Measurements from ENCODE around the gene TIRAP.

TIRAP gene

DNA sequence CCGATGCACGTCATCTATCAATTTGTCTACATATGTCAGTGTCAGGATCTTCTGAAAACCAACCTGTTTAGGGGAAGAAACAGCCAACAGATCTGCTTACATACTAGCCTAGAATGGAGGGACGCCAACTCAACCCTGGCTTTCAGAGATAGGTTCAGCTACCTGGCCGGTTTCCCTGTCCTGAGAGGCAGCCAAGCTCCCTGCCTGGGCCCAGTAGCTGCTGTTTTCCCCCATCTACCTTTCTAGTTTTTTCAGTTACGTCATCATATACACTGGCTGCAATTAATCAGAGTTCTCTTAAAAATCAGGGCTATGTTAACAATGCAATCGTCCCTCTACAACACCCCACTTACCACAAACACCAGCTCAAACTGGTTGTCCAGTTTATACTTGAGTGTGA is 15.2 kb upstream of the TIRAP start:
- DNase-seq = no peak
- H3K14ac ChIP-seq (ENCODE audit: low read length) = peak overlapping the region; percentile 7
- no peak overlapping the region for H2BK120ac ChIP-seq (ENCODE audit: insufficient read depth, low read length, poor library complexity)
- H3K4me1 ChIP-seq (ENCODE audit: control insufficient read depth in 1 of 2, insufficient read depth in 2 of 2, low read length in 2 of 2) = peaks cover 9% of the 10 kb centered on the region in 2 experiments
- H3K27me3 ChIP-seq (ENCODE audit: insufficient read depth, low read length) = no peaks in the 10 kb centered on the region
- H4K8ac ChIP-seq (ENCODE audit: low read depth, low read length) = peak overlapping the region; percentile 50
- H2AK5ac ChIP-seq (ENCODE audit: low read length) = peak overlapping the region; percentile 2
- no peak overlapping the region for H3K18ac ChIP-seq (ENCODE audit: low read length)
- H3K23ac ChIP-seq (ENCODE audit: low read length) = no peak overlapping the region
- peaks cover 37 to 57% of the 10 kb centered on the region in 2 experiments for H3K36me3 ChIP-seq (ENCODE audit: control insufficient read depth in 1 of 2, insufficient read depth in 2 of 2, low read length in 2 of 2)
- H2AFZ ChIP-seq (ENCODE audit: insufficient read depth, low read length, poor library complexity) = no peak overlapping the region
- H3K79me1 ChIP-seq (ENCODE audit: low read length) = peaks cover 7% of the 10 kb centered on the region
- H4K12ac ChIP-seq (ENCODE audit: low read depth, low read length) = no peak overlapping the region
- H3K79me2 ChIP-seq (ENCODE audit: control insufficient read depth, insufficient read depth, low read length, poor library complexity) = peaks cover 12% of the 10 kb centered on the region
- H2BK12ac ChIP-seq (ENCODE audit: low read length) = no peak overlapping the region
- no CpG with 5 or more reads among the region's 6 CpGs for WGBS (ENCODE audit: extremely low coverage, insufficient coverage, insufficient read length)
- H3K4me2 ChIP-seq (ENCODE audit: low read length) = peak overlapping the region; percentile 86
- H4K91ac ChIP-seq (ENCODE audit: low read depth, low read length) = no peak overlapping the region
- H3K9me3 ChIP-seq (ENCODE audit: insufficient read depth, low read depth, low read length) = no peaks in the 10 kb centered on the region
- no peak overlapping the region for H2BK5ac ChIP-seq (ENCODE audit: low read depth, low read length, poor library complexity)
- no peak overlapping the region for H3K27ac ChIP-seq (ENCODE audit: low read depth, low read length)
- peak overlapping the region; percentile 87 for H3K4ac ChIP-seq (ENCODE audit: low read depth, low read length)
- peak overlapping the region; percentile 98 for H3K4me3 ChIP-seq (ENCODE audit: low read depth, low read length)
- H3K9ac ChIP-seq (ENCODE audit: low read length) = peak overlapping the region; percentile 99

DNA sequence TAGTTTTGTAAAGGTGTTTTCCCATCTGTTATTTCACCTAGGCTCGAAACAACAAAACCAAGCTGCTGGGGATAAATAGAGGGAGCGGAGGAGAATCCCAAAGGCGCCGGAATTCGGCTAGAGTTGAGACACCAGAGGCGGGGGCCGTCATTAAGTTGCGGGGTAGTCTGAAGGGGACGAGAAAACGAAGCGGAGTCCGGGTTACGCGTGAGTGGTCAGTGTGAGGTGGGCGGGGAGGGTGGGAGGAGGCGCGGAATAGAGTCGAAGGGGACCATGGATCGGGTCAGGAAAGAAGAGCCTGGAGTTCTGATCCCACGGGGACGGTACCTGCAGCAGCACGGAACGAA is 14.6 kb upstream of the TIRAP start:
- H3K27ac ChIP-seq (ENCODE audit: low read depth, low read length) = peak overlapping the region; percentile 94

DNA sequence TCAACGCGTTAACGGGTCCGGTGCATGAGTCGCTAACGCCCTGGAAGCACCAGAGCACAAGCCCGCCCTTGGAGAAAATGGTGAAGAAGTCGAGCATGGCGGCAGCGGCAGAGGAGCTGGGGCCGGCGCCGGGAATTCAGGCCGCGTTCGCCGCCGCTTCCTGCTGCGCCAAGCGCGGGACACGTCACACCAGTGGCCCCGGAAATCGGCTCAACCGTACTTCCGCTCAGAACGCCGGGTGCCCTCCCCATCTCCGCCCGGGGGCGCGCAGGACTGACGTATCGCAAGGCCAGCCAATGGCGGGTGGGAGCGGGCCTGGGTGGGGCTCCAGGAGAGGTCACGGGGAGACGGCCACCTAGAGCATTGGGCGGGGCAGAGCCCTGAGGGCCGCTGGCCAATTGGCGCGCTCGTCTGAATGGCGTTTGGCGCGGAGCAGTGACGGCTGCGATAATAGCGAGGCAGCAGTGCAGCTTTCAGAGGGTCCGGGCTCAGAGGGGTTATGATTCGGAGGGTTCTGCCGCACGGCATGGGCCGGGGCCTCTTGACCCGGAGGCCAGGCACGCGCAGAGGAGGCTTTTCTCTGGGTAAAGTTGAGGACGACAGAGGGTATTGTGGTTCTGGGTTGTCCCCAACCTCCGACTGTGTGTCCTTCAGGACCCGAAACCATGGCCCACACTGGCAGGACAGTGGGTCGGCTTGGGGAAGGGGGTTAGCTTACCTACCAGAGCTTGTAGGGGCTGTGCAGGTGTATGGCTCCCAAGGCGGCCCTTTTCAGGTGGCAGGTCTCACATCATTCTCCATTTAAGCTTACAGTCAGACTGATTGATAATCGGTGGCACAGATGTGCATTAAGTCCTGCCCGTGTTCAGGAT is 13.9 kb upstream of the TIRAP start, which contains the start of the genes FOXRED1 and SRPRA:
FOXRED1 (plus strand) TSS at position 447 of the 872 bp plus-strand sequence; CDS start at position 500, 53 bp downstream.
SRPRA (minus strand) TSS at position 188 of the 872 bp plus-strand sequence; CDS start at position 97, 91 bp downstream.
- no CpG with 5 or more reads among the region's 64 CpGs for WGBS (ENCODE audit: extremely low coverage, insufficient coverage, insufficient read length)
- H3K4ac ChIP-seq (ENCODE audit: low read depth, low read length) = peak within 1 kb of the TSS; percentile 97

More for the DNA sequence above, 14.6 kb upstream of the TIRAP start:
- H3K4me1 ChIP-seq (ENCODE audit: control insufficient read depth in 1 of 2, insufficient read depth in 2 of 2, low read length in 2 of 2) = peaks cover 9% of the 10 kb centered on the region in 2 experiments
- DNase-seq = no peak
- peak overlapping the region; percentile 98 for H3K4me3 ChIP-seq (ENCODE audit: low read depth, low read length)
- peaks cover 38 to 58% of the 10 kb centered on the region in 2 experiments for H3K36me3 ChIP-seq (ENCODE audit: control insufficient read depth in 1 of 2, insufficient read depth in 2 of 2, low read length in 2 of 2)
- peak overlapping the region; percentile 90 for H3K4ac ChIP-seq (ENCODE audit: low read depth, low read length)
- H3K23ac ChIP-seq (ENCODE audit: low read length) = no peak overlapping the region
- no peaks in the 10 kb centered on the region for H3K27me3 ChIP-seq (ENCODE audit: insufficient read depth, low read length)
- peak overlapping the region; percentile 92 for H4K91ac ChIP-seq (ENCODE audit: low read depth, low read length)
- H3K79me2 ChIP-seq (ENCODE audit: control insufficient read depth, insufficient read depth, low read length, poor library complexity) = peaks cover 12% of the 10 kb centered on the region
- peaks cover 7% of the 10 kb centered on the region for H3K79me1 ChIP-seq (ENCODE audit: low read length)
- peak overlapping the region; percentile 100 for H4K12ac ChIP-seq (ENCODE audit: low read depth, low read length)
- H3K14ac ChIP-seq (ENCODE audit: low read length) = peak overlapping the region; percentile 98
- H4K8ac ChIP-seq (ENCODE audit: low read depth, low read length) = peak overlapping the region; percentile 99
- H3K9ac ChIP-seq (ENCODE audit: low read length) = peak overlapping the region; percentile 99
- H3K18ac ChIP-seq (ENCODE audit: low read length) = peak overlapping the region; percentile 98
- no peaks in the 10 kb centered on the region for H3K9me3 ChIP-seq (ENCODE audit: insufficient read depth, low read depth, low read length)
- H2AFZ ChIP-seq (ENCODE audit: insufficient read depth, low read length, poor library complexity) = peak overlapping the region; percentile 74
- peak overlapping the region; percentile 78 for H2AK5ac ChIP-seq (ENCODE audit: low read length)
- H2BK12ac ChIP-seq (ENCODE audit: low read length) = no peak overlapping the region
- peak overlapping the region; percentile 78 for H2BK120ac ChIP-seq (ENCODE audit: insufficient read depth, low read length, poor library complexity)
- peak overlapping the region; percentile 86 for H3K4me2 ChIP-seq (ENCODE audit: low read length)
- no CpG with 5 or more reads among the region's 23 CpGs for WGBS (ENCODE audit: extremely low coverage, insufficient coverage, insufficient read length)
- H2BK5ac ChIP-seq (ENCODE audit: low read depth, low read length, poor library complexity) = peak overlapping the region; percentile 97

DNA sequence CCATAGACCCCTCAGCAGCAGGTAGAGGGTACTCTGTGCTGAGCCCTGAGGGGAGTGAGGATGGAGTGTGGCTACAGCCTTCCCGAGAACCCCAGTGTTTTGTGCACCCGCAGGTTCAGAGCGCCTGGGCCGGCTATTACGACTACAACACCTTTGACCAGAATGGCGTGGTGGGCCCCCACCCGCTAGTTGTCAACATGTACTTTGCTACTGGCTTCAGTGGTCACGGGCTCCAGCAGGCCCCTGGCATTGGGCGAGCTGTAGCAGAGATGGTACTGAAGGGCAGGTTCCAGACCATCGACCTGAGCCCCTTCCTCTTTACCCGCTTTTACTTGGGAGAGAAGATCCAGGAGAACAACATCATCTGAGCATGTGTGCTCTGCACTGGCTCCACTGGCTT is 5.6 kb upstream of the TIRAP start:
- Histone ChIP-seq H2AK5ac (ENCODE audit: low read length) (no peak overlapping the region), H3K27me3 (ENCODE audit: insufficient read depth, low read length) (no peaks in the 10 kb centered on the region), H3K27ac (ENCODE audit: low read depth, low read length) (no peak overlapping the region), H3K79me2 (ENCODE audit: control insufficient read depth, insufficient read depth, low read length, poor library complexity) (no peaks in the 10 kb centered on the region), H2BK120ac (ENCODE audit: insufficient read depth, low read length, poor library complexity) (no peak overlapping the region), H3K4me3 (ENCODE audit: low read depth, low read length) (no peak overlapping the region), H3K4me2 (ENCODE audit: low read length) (no peak overlapping the region), H3K14ac (ENCODE audit: low read length) (no peak overlapping the region), H4K8ac (ENCODE audit: low read depth, low read length) (no peak overlapping the region), H3K4me1 (ENCODE audit: control insufficient read depth in 1 of 2, insufficient read depth in 2 of 2, low read length in 2 of 2) (peaks cover 2 to 10% of the 10 kb centered on the region in 2 experiments), H3K9me3 (ENCODE audit: insufficient read depth, low read depth, low read length) (no peaks in the 10 kb centered on the region), H3K4ac (ENCODE audit: low read depth, low read length) (no peak overlapping the region), H4K12ac (ENCODE audit: low read depth, low read length) (no peak overlapping the region), H4K91ac (ENCODE audit: low read depth, low read length) (peak overlapping the region; percentile 13), H2BK5ac (ENCODE audit: low read depth, low read length, poor library complexity) (no peak overlapping the region), H3K9ac (ENCODE audit: low read length) (no peak overlapping the region), H3K23ac (ENCODE audit: low read length) (no peak overlapping the region), H2BK12ac (ENCODE audit: low read length) (no peak overlapping the region), H3K79me1 (ENCODE audit: low read length) (no peaks in the 10 kb centered on the region), H3K18ac (ENCODE audit: low read length) (no peak overlapping the region), H2AFZ (ENCODE audit: insufficient read depth, low read length, poor library complexity) (no peak overlapping the region), H3K36me3 (ENCODE audit: control insufficient read depth in 1 of 2, insufficient read depth in 2 of 2, low read length in 2 of 2) (peaks cover 41 to 50% of the 10 kb centered on the region in 2 experiments)
- WGBS (ENCODE audit: extremely low coverage, insufficient coverage, insufficient read length) = no CpG with 5 or more reads among the region's 11 CpGs
- DNase-seq = no peak

More for the DNA sequence above, 13.9 kb upstream of the TIRAP start, which contains the start of the genes FOXRED1 and SRPRA:
- Histone ChIP-seq H4K8ac (ENCODE audit: low read depth, low read length) (peak within 1 kb of the TSS; percentile 99), H2BK5ac (ENCODE audit: low read depth, low read length, poor library complexity) (peak within 1 kb of the TSS; percentile 97), H2AFZ (ENCODE audit: insufficient read depth, low read length, poor library complexity) (peak within 1 kb of the TSS; percentile 89), H3K14ac (ENCODE audit: low read length) (peak within 1 kb of the TSS; percentile 98), H3K79me1 (ENCODE audit: low read length) (peaks cover 7% of the 10 kb centered on the region), H2BK12ac (ENCODE audit: low read length) (no peak within 1 kb of the TSS), H3K79me2 (ENCODE audit: control insufficient read depth, insufficient read depth, low read length, poor library complexity) (peaks cover 12% of the 10 kb centered on the region), H2AK5ac (ENCODE audit: low read length) (peak within 1 kb of the TSS; percentile 97), H3K9ac (ENCODE audit: low read length) (peak within 1 kb of the TSS; percentile 99), H3K4me3 (ENCODE audit: low read depth, low read length) (peak within 1 kb of the TSS; percentile 98), H4K12ac (ENCODE audit: low read depth, low read length) (peak within 1 kb of the TSS; percentile 100), H3K4me2 (ENCODE audit: low read length) (peak within 1 kb of the TSS; percentile 90), H2BK120ac (ENCODE audit: insufficient read depth, low read length, poor library complexity) (peak within 1 kb of the TSS; percentile 78), H3K4me1 (ENCODE audit: control insufficient read depth in 1 of 2, insufficient read depth in 2 of 2, low read length in 2 of 2) (peaks cover 9% of the 10 kb centered on the region in 2 experiments), H3K18ac (ENCODE audit: low read length) (peak within 1 kb of the TSS; percentile 98), H3K9me3 (ENCODE audit: insufficient read depth, low read depth, low read length) (no peaks in the 10 kb centered on the region), H3K36me3 (ENCODE audit: control insufficient read depth in 1 of 2, insufficient read depth in 2 of 2, low read length in 2 of 2) (peaks cover 34 to 57% of the 10 kb centered on the region in 2 experiments), H3K27ac (ENCODE audit: low read depth, low read length) (peak within 1 kb of the TSS; percentile 94), H3K23ac (ENCODE audit: low read length) (no peak within 1 kb of the TSS), H3K27me3 (ENCODE audit: insufficient read depth, low read length) (no peaks in the 10 kb centered on the region), H4K91ac (ENCODE audit: low read depth, low read length) (peak within 1 kb of the TSS; percentile 92)
- peak; percentile 99 for DNase-seq

All from trophoblast cell (in vitro differentiated cells and primary cell).